Thoracic aorta (tissue), 2 donors: ENCODE data around the gene ANO4. TPM values are rescaled to one million over a fixed set of nuclear protein-coding genes. Genes with fewer than 3 reads are reported as not detected.

Source experiments
- ATAC-seq: fragments of 150-250 bp; one replicate; pipeline ENCODE4 v1.8.0; 2017; ENCODE audit warnings: low read depth; ENCODE audit not compliant: insufficient number of reproducible peaks, low FRiP score
- DNase-seq: peaks from one replicate; pipeline ENCODE4 v3.0.0-alpha.2; 2020; ENCODE audit warnings: low spot score
- H3K27ac ChIP-seq, 2 donors: fragments of 200-600 bp; sonication (generic); 1 replicate in 1 of 2; 2 replicates in 1 of 2; pipeline ENCODE4 v1.5.1; 2016; ENCODE audit warnings: mild to moderate bottlenecking in 2 of 2, moderate library complexity in 2 of 2
- H3K27me3 ChIP-seq: fragments of 200-600 bp; sonication (generic); replicated peaks from 2 replicates; pipeline ENCODE4 v1.6.0; 2016; ENCODE audit warnings: mild to moderate bottlenecking; ENCODE audit not compliant: insufficient read depth
- H3K36me3 ChIP-seq: fragments of 200-600 bp; sonication (generic); one replicate; pipeline ENCODE4 v1.5.1; 2016
- H3K4me1 ChIP-seq, 2 donors: fragments of 200-600 bp; sonication (generic); 1 replicate in 1 of 2; 2 replicates in 1 of 2; pipeline versions ENCODE4 v1.5.1 to v1.6.0; 2016; ENCODE audit warnings: low read depth in 2 of 2, mild to moderate bottlenecking in 1 of 2; ENCODE audit not compliant: control insufficient read depth in 1 of 2
- H3K4me3 ChIP-seq: fragments of 200-600 bp; sonication (generic); 2 replicates; pipeline ENCODE4 v1.5.1; 2016; ENCODE audit warnings: mild to moderate bottlenecking
- H3K9me3 ChIP-seq: fragments of 200-600 bp; sonication (generic); 2 replicates; pipeline ENCODE4 v1.5.1; 2016
- total RNA-seq, 2 donors: library from RNA; depleted of rRNA; stranded (reverse); fragments of >200 nt; gene quantifications; one replicate each; pipeline versions ENCODE4 v1.1.0 to v1.2.3, GENCODE V29; 2016
- TF ChIP-seq, protein P1 (sequence below): fragments of 200-600 bp; sonication (generic); IDR thresholded peaks from one replicate; pipeline ENCODE4 v1.5.1; 2019; ENCODE audit warnings: antibody characterized with exemption

The ANO4 gene
- total RNA-seq, 2 donors from 2014 or later, result not detected

DNA sequence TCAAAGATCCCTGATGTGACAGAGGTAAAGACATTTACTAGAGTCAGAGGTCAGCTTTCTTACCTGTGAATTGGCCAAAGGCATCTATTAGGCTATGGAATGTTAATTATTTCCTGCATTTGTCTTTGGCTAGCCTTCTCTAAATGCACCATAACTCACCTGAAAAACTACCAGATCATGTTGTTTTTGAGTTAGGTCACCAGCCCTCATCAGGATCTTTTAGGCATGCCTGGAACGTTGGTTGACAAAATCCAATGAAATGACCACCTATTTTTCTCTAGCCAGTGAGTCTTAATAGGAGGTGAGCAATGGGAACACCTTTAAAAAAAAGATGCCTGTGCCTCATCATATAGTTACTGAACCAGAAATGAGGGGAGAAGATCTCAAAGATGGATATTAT lies 46.2 kb downstream of the ANO4 start:
- DNase-seq (no peak), ATAC-seq (no peak)
- TF ChIP-seq, protein P1, sequence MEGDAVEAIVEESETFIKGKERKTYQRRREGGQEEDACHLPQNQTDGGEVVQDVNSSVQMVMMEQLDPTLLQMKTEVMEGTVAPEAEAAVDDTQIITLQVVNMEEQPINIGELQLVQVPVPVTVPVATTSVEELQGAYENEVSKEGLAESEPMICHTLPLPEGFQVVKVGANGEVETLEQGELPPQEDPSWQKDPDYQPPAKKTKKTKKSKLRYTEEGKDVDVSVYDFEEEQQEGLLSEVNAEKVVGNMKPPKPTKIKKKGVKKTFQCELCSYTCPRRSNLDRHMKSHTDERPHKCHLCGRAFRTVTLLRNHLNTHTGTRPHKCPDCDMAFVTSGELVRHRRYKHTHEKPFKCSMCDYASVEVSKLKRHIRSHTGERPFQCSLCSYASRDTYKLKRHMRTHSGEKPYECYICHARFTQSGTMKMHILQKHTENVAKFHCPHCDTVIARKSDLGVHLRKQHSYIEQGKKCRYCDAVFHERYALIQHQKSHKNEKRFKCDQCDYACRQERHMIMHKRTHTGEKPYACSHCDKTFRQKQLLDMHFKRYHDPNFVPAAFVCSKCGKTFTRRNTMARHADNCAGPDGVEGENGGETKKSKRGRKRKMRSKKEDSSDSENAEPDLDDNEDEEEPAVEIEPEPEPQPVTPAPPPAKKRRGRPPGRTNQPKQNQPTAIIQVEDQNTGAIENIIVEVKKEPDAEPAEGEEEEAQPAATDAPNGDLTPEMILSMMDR, result no peak
- H3K36me3 ChIP-seq, result no peaks in the 10 kb centered on the region
- no peaks in the 10 kb centered on the region for H3K9me3 ChIP-seq
- no peak overlapping the region for H3K4me3 ChIP-seq
- H3K27me3 ChIP-seq, result no peaks in the 10 kb centered on the region
- no peak overlapping the region for H3K27ac ChIP-seq
- H3K4me1 ChIP-seq, result no peaks in the 10 kb centered on the region

DNA sequence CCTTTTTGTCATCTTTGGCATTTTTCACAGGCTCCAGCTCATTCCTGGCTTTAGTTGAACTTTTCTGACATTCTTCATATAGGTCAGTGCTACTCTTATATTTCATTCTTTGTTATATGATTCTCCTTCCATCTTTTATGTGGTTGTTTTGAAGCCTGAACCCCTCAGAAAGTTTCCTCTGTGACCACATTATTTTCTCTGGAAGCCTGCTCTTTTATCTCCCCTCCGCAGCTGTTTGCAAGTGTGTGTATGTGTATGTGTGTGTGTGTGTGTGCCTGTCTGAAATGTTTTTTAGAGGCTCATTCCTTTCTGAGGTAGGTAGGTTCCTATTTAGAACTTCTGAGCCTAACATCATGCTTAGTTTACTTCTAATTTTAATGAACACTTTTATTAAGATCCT lies 47.6 kb downstream of the ANO4 start:
- Histone ChIP-seq H3K9me3 (no peaks in the 10 kb centered on the region), H3K36me3 (no peaks in the 10 kb centered on the region), H3K4me3 (no peak overlapping the region), H3K4me1 (no peaks in the 10 kb centered on the region), H3K27ac (no peak overlapping the region), H3K27me3 (no peaks in the 10 kb centered on the region)
- ATAC-seq (no peak), DNase-seq (no peak)
- TF ChIP-seq, protein P1, result no peak

DNA sequence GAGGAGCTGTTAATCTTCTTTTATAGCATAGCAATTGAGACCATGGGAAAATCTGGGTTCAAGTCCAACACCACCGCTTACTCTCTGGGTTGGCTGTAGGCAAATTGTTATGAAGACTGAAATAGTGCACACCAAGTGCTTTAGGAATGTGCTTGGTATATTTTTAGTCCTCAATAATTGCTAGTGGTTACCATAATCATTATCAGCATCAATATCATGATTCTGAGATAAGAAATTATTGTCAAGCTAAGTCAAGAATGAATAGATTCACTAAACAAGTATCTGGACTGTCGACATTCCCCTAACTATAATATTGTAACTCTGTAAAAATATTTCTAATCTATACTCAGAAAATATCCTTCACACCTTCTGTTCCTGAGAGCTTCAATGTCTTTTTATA lies 48.5 kb downstream of the ANO4 start:
- H3K36me3 ChIP-seq, result no peaks in the 10 kb centered on the region
- TF ChIP-seq, protein P1, result no peak
- ATAC-seq (no peak), DNase-seq (no peak)
- H3K4me1 ChIP-seq, result no peaks in the 10 kb centered on the region
- no peak overlapping the region for H3K4me3 ChIP-seq
- no peak overlapping the region for H3K27ac ChIP-seq
- H3K27me3 ChIP-seq, result no peaks in the 10 kb centered on the region
- H3K9me3 ChIP-seq, result no peaks in the 10 kb centered on the region

DNA sequence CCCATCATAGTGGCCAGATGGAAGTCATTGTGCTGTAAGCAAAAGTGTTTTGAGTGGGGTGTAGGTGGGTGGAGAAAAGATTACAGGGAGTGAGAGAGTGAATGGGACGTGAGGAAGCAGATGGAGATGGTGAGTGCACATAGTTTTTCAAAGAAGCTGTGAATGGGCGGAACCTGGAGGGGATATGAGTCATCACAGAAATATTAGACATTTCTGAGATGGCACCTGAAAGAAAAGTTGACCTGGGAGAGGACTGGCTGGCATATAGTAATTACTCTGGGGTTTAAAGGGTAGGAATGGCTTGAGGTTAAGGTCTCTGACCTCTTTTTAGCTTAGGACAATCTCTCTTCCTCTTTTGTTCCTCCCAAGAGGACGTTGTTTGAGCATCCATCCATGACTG lies 50.5 kb downstream of the ANO4 start:
- Histone ChIP-seq H3K27ac (no peak overlapping the region), H3K4me3 (no peak overlapping the region), H3K9me3 (no peaks in the 10 kb centered on the region), H3K36me3 (no peaks in the 10 kb centered on the region), H3K4me1 (no peaks in the 10 kb centered on the region), H3K27me3 (no peaks in the 10 kb centered on the region)
- DNase-seq (no peak), ATAC-seq (no peak)
- TF ChIP-seq, protein P1, result no peak

DNA sequence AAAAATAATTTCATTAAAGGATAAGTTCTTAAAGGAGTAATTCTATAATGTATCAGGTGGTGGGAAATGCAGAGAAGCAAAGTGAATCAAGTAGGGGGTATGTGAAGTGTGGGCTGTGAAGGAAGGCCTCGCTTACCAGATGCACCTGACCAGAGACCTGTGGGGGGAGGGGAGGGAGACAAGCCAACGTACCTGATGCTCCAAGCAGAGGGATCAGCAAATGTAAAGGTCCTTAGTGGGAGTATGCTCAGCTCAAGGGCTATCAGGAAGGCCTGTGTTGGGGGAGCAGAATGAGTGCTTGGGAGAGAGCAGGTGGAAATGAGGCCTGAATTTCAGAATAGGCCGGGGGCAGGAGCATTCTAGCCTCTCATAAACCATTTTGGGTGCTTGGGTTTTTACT lies 57.1 kb downstream of the ANO4 start:
- Histone ChIP-seq H3K9me3 (no peaks in the 10 kb centered on the region), H3K27ac (no peak overlapping the region), H3K27me3 (no peaks in the 10 kb centered on the region), H3K36me3 (no peaks in the 10 kb centered on the region), H3K4me1 (no peaks in the 10 kb centered on the region), H3K4me3 (no peak overlapping the region)
- TF ChIP-seq, protein P1, result no peak
- ATAC-seq (no peak), DNase-seq (no peak)
